Liver (tissue), 7 donors: ENCODE data around the gene CCR5AS.

Source experiments
- DNase-seq: peaks from one replicate; pipeline ENCODE4 v3.0.0-alpha.2; 2017; ENCODE audit warnings: low spot score
- H3K27ac ChIP-seq, 2 donors: one replicate each; pipeline ENCODE4 v1.7.0; 2013; ENCODE audit warnings: inconsistent platforms in 2 of 2, low read length in 2 of 2, control low read depth in 1 of 2, low read depth in 1 of 2, mild to moderate bottlenecking in 1 of 2
- H3K27me3 ChIP-seq, 4 donors: one replicate each; pipeline versions ENCODE4 v1.6.1 to v1.7.0; 2013; ENCODE audit warnings: low read length in 3 of 4, inconsistent platforms in 1 of 4, mild to moderate bottlenecking in 1 of 4, moderate library complexity in 1 of 4; ENCODE audit not compliant: control insufficient read depth in 4 of 4, insufficient read depth in 4 of 4
- H3K36me3 ChIP-seq, 4 donors: one replicate each; pipeline versions ENCODE4 v1.6.1 to v1.7.0; 2013; ENCODE audit warnings: low read length in 3 of 4, mild to moderate bottlenecking in 3 of 4, low read depth in 1 of 4, moderate library complexity in 1 of 4; ENCODE audit not compliant: control insufficient read depth in 4 of 4, insufficient read depth in 3 of 4
- H3K4me1 ChIP-seq, 4 donors: one replicate each; pipeline versions ENCODE4 v1.6.1 to v1.7.0; 2013; ENCODE audit warnings: low read length in 3 of 4, mild to moderate bottlenecking in 3 of 4, moderate library complexity in 1 of 4; ENCODE audit not compliant: control insufficient read depth in 4 of 4, insufficient read depth in 4 of 4
- H3K4me3 ChIP-seq, 3 donors: one replicate each; pipeline versions ENCODE4 v1.6.1 to v1.7.0; 2013; ENCODE audit warnings: low read length in 3 of 3, control low read depth in 1 of 3, low read depth in 1 of 3, mild to moderate bottlenecking in 1 of 3
- H3K9ac ChIP-seq, 2 donors: one replicate each; pipeline ENCODE4 v1.7.0; 2013; ENCODE audit warnings: low read length in 2 of 2, mild to moderate bottlenecking in 2 of 2, moderate library complexity in 2 of 2, control low read depth in 1 of 2, low read depth in 1 of 2
- H3K9me3 ChIP-seq, 4 donors: one replicate each; pipeline versions ENCODE4 v1.6.1 to v1.7.0; 2013; ENCODE audit warnings: low read length in 3 of 4; ENCODE audit not compliant: control insufficient read depth in 4 of 4
- EGR1 ChIP-seq, 2 donors: IDR thresholded peaks; 2 replicates each; pipeline ENCODE4 v1.6.1; 2016 to 2018; ENCODE audit warnings: antibody characterized with exemption in 2 of 2, low read depth in 2 of 2
- FOXA1 ChIP-seq: IDR thresholded peaks from 2 replicates; pipeline ENCODE4 v1.6.1; 2016; ENCODE audit warnings: antibody characterized with exemption
- FOXA2 ChIP-seq: IDR thresholded peaks from 2 replicates; pipeline ENCODE4 v1.6.1; 2016; ENCODE audit warnings: antibody characterized with exemption
- GABPA ChIP-seq, 2 donors: IDR thresholded peaks in 1 of 2; conservative IDR thresholded peaks in 1 of 2; 2 replicates each; pipeline ENCODE4 v1.6.1; 2016; ENCODE audit warnings: antibody characterized with exemption in 2 of 2, mild to moderate bottlenecking in 1 of 2, moderate library complexity in 1 of 2
- HNF4A ChIP-seq, 2 donors: conservative IDR thresholded peaks; 2 replicates each; pipeline ENCODE4 v1.6.1; 2016; ENCODE audit warnings: antibody characterized with exemption in 2 of 2, mild to moderate bottlenecking in 2 of 2
- HNF4G ChIP-seq: IDR thresholded peaks from 2 replicates; pipeline ENCODE4 v1.6.1; 2016; ENCODE audit warnings: antibody characterized with exemption
- JUND ChIP-seq, 2 donors: IDR thresholded peaks; 2 replicates each; pipeline ENCODE4 v1.6.1; 2016; ENCODE audit warnings: antibody characterized with exemption in 2 of 2
- MAX ChIP-seq: IDR thresholded peaks from 2 replicates; pipeline ENCODE4 v1.6.1; 2016; ENCODE audit warnings: antibody characterized with exemption
- NR2F2 ChIP-seq: IDR thresholded peaks from 2 replicates; pipeline ENCODE4 v1.6.1; 2016; ENCODE audit warnings: antibody characterized with exemption
- RAD21 ChIP-seq, 2 donors: IDR thresholded peaks; 2 replicates each; pipeline ENCODE4 v1.6.1; 2016; ENCODE audit warnings: antibody characterized with exemption in 2 of 2, mild to moderate bottlenecking in 2 of 2
- REST ChIP-seq: IDR thresholded peaks from 2 replicates; pipeline ENCODE4 v1.6.1; 2016; ENCODE audit warnings: antibody characterized with exemption, mild to moderate bottlenecking
- RXRA ChIP-seq, 2 donors: IDR thresholded peaks; 2 replicates each; pipeline ENCODE4 v1.6.1; 2017 to 2018; ENCODE audit warnings: antibody characterized with exemption in 2 of 2, mild to moderate bottlenecking in 1 of 2
- SP1 ChIP-seq: IDR thresholded peaks from 2 replicates; pipeline ENCODE4 v1.6.1; 2018; ENCODE audit warnings: antibody characterized with exemption, mild to moderate bottlenecking
- TAF1 ChIP-seq: conservative IDR thresholded peaks from 2 replicates; pipeline ENCODE4 v1.6.1; 2016; ENCODE audit warnings: antibody characterized with exemption, mild to moderate bottlenecking
- YY1 ChIP-seq: IDR thresholded peaks from 2 replicates; pipeline ENCODE4 v1.6.1; 2016; ENCODE audit warnings: antibody characterized with exemption, mild to moderate bottlenecking
- ZBTB33 ChIP-seq: IDR thresholded peaks from 2 replicates; pipeline ENCODE4 v1.6.1; 2016; ENCODE audit warnings: antibody characterized with exemption
- WGBS: extraction: QIAGEN DNeasy Blood & Tissue Kit; methylation state at CpG from one replicate; pipeline ENCODE4 v1.1.7; 2013; 5-methylcytosine and 5-hydroxymethylcytosine counted together
- TF ChIP-seq, protein P1 (sequence below): IDR thresholded peaks from 2 replicates; pipeline ENCODE4 v1.6.1; 2016; ENCODE audit warnings: antibody characterized with exemption
- donor health status: healthy.
- donor health status: healthy.
- donor health status: healthy.
- donor health status: healthy.

The CCR5AS gene

DNA sequence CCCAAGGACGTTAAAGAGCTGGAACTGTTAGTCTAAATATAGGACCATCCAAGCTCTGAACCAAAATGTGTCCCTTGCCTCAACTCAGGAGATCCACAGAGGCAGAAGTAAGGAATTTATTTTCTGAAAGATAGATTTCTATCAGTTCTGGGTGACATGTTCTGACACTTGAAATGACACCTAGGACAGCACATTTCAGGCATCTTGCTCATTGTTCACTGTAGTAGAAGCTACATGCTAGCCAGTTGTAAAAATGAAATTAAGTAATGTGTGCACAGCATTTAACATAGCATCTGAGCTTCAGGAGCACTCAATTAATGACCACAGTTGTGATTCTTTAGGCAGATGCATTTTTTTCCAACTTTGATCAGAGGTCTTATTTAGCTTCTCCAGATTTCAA, 52.4 kb downstream of the CCR5AS start:
- no peak for DNase-seq
- no peaks in the 10 kb centered on the region for H3K9me3 ChIP-seq
- no peak overlapping the region for H3K9ac ChIP-seq
- 41% methylated on average over 1 of the region's 1 CpG for WGBS
- no peak overlapping the region for H3K4me3 ChIP-seq
- H3K4me1 ChIP-seq: no peaks in the 10 kb centered on the region
- peaks cover 0 to 3% (median 0%) of the 10 kb centered on the region in 4 donors for H3K27me3 ChIP-seq
- H3K36me3 ChIP-seq: no peaks in the 10 kb centered on the region
- no peak overlapping the region for H3K27ac ChIP-seq
- TF ChIP-seq GABPA (IDR thresholded peaks at IDR 0.05 in 1 of 2, conservative IDR thresholded peaks at IDR 0.05 in 1 of 2) (no peak), RXRA (IDR thresholded peaks at IDR 0.05) (no peak), SP1 (no peak)

DNA sequence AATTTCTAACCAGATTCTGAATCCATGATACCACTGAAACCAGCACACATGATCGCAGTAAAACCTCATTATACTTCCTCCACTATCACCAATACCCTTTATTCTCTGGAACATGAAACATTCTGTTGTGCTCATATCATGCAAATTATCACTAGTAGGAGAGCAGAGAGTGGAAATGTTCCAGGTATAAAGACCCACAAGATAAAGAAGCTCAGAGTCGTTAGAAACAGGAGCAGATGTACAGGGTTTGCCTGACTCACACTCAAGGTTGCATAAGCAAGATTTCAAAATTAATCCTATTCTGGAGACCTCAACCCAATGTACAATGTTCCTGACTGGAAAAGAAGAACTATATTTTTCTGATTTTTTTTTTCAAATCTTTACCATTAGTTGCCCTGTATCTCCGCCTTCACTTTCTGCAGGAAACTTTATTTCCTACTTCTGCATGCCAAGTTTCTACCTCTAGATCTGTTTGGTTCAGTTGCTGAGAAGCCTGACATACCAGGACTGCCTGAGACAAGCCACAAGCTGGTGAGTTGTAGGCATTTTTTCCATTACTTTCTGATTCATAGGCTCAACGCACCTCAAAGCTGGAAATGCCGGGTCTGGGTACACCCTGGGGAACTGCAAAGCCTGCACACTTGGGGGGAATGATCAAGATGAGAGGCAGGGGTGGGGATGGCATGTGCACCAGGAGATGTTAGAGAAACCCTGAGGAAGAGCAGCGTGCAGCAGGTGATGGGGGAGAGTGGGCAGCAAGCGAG, 53.0 kb downstream of the CCR5AS start, which contains the start of gene CCR2:
TSS of gene CCR2 (plus strand) at position 465 of the 764 bp plus-strand sequence. CDS start 3,417 bp downstream, outside the sequence.
- TF ChIP-seq MAX (no peak), HNF4A (conservative IDR thresholded peaks at IDR 0.05) (no peak), HNF4G (no peak), REST (no peak), FOXA2 (no peak), YY1 (no peak), ZBTB33 (no peak), GABPA (IDR thresholded peaks at IDR 0.05 in 1 of 2, conservative IDR thresholded peaks at IDR 0.05 in 1 of 2) (no peak), FOXA1 (no peak), RXRA (IDR thresholded peaks at IDR 0.05) (no peak), NR2F2 (no peak), RAD21 (IDR thresholded peaks at IDR 0.05) (no peak), TAF1 (no peak), EGR1 (IDR thresholded peaks at IDR 0.05; ENCODE audit: low read depth in 2 of 2) (no peak), JUND (IDR thresholded peaks at IDR 0.05) (no peak)
- TF ChIP-seq, protein P1, sequence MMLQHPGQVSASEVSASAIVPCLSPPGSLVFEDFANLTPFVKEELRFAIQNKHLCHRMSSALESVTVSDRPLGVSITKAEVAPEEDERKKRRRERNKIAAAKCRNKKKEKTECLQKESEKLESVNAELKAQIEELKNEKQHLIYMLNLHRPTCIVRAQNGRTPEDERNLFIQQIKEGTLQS: no peak

More for the DNA sequence above, 53.0 kb downstream of the CCR5AS start, which contains the start of gene CCR2:
- Histone ChIP-seq H3K27me3 (peaks cover 0 to 3% (median 0%) of the 10 kb centered on the region in 4 donors), H3K4me3 (no peak within 1 kb of the TSS), H3K4me1 (no peaks in the 10 kb centered on the region), H3K36me3 (no peaks in the 10 kb centered on the region), H3K9me3 (no peaks in the 10 kb centered on the region), H3K9ac (no peak within 1 kb of the TSS), H3K27ac (no peak within 1 kb of the TSS)
- 65% methylated on average over 7 of the region's 7 CpGs for WGBS
- DNase-seq: no peak
